MCF 10A (cell line): ENCODE measurements around the gene SMG6. TPM values are rescaled to one million over a fixed set of nuclear protein-coding genes. Genes with fewer than 3 reads are reported as not detected.
"Not testable (repeated sequence)": the region's sequence is repeated elsewhere in the genome, so short reads cannot be mapped to it uniquely, and the experiment has no call there.

Experiments used
- BruUV-seq: library from RNA; stranded (reverse); fragments of 400-500 nt; replicated peaks from 2 replicates; lab custom pipeline; 2021; lab: Mats Ljungman, UMichigan
- CTCF ChIA-PET: fragments of 300-600 bp; sonication (Branson Sonifier 250); formaldehyde crosslinking; extraction: SDS; loops from one replicate; lab custom pipeline; 2021; ENCODE audit warnings: antibody characterized with exemption, inconsistent platforms; lab: Yijun Ruan, JAX
- POLR2A ChIA-PET: fragments of 300-600, 350-650 bp; sonication (Branson Sonifier 250); formaldehyde crosslinking; extraction: SDS; loops from one replicate; lab custom pipeline; 2020; ENCODE audit warnings: antibody characterized with exemption, inconsistent platforms; lab: Yijun Ruan, JAX
- DNase-seq: peaks from one replicate; pipeline ENCODE4 v3.0.0-alpha.2; 2018; ENCODE audit not compliant: unreplicated experiment
- H3K27ac Mint-ChIP-seq: one replicate; pipeline ENCODE4 v1.8.0; 2022; ENCODE audit warnings: mild to moderate bottlenecking, low read depth, mixed read lengths; ENCODE audit not compliant: unreplicated experiment
- H3K27me3 Mint-ChIP-seq: one replicate; pipeline ENCODE4 v1.8.0; 2022; ENCODE audit warnings: mixed read lengths; ENCODE audit not compliant: insufficient read depth, unreplicated experiment
- H3K36me3 Mint-ChIP-seq: one replicate; pipeline ENCODE4 v1.8.0; 2022; ENCODE audit warnings: mild to moderate bottlenecking, moderate library complexity, mixed read lengths; ENCODE audit not compliant: insufficient read depth, unreplicated experiment
- H3K4me1 Mint-ChIP-seq: one replicate; pipeline ENCODE4 v1.8.0; 2022; ENCODE audit warnings: mixed read lengths; ENCODE audit not compliant: insufficient read depth, unreplicated experiment
- H3K4me3 Mint-ChIP-seq: one replicate; pipeline ENCODE4 v1.8.0; 2022; ENCODE audit warnings: mild to moderate bottlenecking, moderate library complexity, mixed read lengths; ENCODE audit not compliant: unreplicated experiment
- H3K9me3 Mint-ChIP-seq: one replicate; pipeline ENCODE4 v1.8.0; 2022; ENCODE audit warnings: mixed read lengths; ENCODE audit not compliant: unreplicated experiment
- intact Hi-C: fragments of 100-400 bp; cut with micrococcal nuclease; formaldehyde crosslinking; loops from 2 replicates; pipeline ENCODE4 v1.14.1; 2022
- total RNA-seq: library from RNA; stranded (reverse); gene quantifications from 2 replicates; pipeline ENCODE4 v1.2.3, GENCODE V29; 2022
- TF ChIP-seq, protein P1 (sequence below): fragments of 200-600 bp; IDR thresholded peaks from one replicate; pipeline ENCODE4 v1.8.0; 2022; ENCODE audit warnings: antibody characterized with exemption, mild to moderate bottlenecking; ENCODE audit not compliant: unreplicated experiment

The SMG6 gene
- total RNA-seq, 1 experiment from 2014 or later, result 17.0 TPM

DNA sequence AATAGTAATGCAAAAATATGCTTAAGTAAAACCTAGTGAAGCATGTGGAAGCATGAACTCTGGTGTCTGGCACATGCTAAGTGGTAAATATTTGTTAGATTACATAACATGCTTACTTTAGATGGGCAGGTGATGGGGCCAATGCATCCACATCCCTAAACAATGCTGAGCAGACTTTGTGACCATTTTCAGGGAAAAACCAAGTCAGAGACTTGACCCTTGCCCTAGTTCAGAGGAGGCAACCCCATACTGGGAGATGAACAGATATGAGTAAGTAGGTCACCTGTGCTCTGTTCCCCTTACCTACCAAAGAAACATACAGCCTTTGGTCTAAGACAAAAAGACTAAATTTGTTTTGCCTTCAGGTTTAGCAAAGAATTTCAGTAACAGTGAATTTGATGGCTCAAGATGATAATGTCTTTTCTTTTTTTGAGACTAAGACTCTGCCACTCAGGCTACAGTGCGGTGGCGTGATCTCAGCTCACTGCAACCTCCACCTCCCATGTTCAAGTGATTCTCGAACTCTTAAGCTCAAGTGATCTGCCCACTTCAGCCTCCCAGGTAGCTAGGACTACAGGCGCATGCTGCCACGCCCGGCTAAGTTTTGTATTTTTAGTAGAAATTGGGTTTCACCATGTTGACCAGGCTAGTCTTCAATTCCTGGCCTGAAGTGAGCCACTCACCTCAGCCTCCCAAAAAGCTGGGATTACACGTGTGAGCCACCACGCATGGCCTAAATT, 157.3 kb downstream of the SMG6 start:
- DNase-seq, result no peak
- H3K4me1 Mint-ChIP-seq, result peaks cover 7% of the 10 kb centered on the region
- CTCF ChIA-PET, result interaction anchor here (1.0 kb wide), 1 partner anchor 77 kb away, joined by 3 read pairs; no protein-coding TSS in a partner anchor
- TF ChIP-seq, protein P1, sequence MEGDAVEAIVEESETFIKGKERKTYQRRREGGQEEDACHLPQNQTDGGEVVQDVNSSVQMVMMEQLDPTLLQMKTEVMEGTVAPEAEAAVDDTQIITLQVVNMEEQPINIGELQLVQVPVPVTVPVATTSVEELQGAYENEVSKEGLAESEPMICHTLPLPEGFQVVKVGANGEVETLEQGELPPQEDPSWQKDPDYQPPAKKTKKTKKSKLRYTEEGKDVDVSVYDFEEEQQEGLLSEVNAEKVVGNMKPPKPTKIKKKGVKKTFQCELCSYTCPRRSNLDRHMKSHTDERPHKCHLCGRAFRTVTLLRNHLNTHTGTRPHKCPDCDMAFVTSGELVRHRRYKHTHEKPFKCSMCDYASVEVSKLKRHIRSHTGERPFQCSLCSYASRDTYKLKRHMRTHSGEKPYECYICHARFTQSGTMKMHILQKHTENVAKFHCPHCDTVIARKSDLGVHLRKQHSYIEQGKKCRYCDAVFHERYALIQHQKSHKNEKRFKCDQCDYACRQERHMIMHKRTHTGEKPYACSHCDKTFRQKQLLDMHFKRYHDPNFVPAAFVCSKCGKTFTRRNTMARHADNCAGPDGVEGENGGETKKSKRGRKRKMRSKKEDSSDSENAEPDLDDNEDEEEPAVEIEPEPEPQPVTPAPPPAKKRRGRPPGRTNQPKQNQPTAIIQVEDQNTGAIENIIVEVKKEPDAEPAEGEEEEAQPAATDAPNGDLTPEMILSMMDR, result no peak
- H3K27ac Mint-ChIP-seq, result no peak overlapping the region
- POLR2A ChIA-PET, result interaction anchor here (0.8 to 1.0 kb wide), 2 partner anchors 8 to 9 kb away, joined by 3 read pairs; no protein-coding TSS in a partner anchor
- no peaks in the 10 kb centered on the region for H3K9me3 Mint-ChIP-seq
- H3K36me3 Mint-ChIP-seq, result peaks cover 17% of the 10 kb centered on the region
- no peaks in the 10 kb centered on the region for H3K27me3 Mint-ChIP-seq
- intact Hi-C loops, result no loop called here
- BruUV-seq, result no TSS peak
- no peak overlapping the region for H3K4me3 Mint-ChIP-seq

DNA sequence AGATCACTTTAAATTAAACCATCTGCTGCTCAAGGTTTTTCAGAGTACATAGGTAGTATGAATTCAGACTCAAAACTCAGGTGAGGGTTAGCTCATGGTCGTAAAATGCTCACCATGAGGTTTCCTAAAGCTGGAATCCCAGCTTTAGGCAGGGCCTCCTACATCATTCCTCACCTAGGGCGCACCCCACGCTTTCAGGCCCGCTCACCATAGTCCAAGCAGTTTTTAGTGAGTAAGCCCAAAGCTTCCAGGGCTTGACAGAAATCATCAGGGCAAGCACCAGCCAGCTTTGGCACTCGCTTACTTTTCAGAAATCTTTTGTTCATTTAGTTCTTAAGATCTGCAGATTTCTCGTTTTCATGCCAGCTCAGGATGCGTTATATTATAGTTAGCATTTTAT, 158.9 kb downstream of the SMG6 start:
- Mint-ChIP-seq H3K27ac (no peak overlapping the region), H3K4me1 (no peaks in the 10 kb centered on the region), H3K36me3 (peaks cover 17% of the 10 kb centered on the region), H3K27me3 (no peaks in the 10 kb centered on the region), H3K9me3 (no peaks in the 10 kb centered on the region), H3K4me3 (no peak overlapping the region)
- CTCF ChIA-PET, result interaction anchor here (1.1 to 1.3 kb wide), 2 partner anchors 13 to 89 kb away, joined by 3 read pairs; no protein-coding TSS in a partner anchor
- BruUV-seq, result no TSS peak
- intact Hi-C loops, result no loop called here
- DNase-seq, result no peak
- POLR2A ChIA-PET, result interaction anchor here (0.6 to 2.2 kb wide), 4 partner anchors 9 to 77 kb away, joined by 3 to 7 read pairs (median 3); no protein-coding TSS in a partner anchor
- TF ChIP-seq, protein P1, result no peak

DNA sequence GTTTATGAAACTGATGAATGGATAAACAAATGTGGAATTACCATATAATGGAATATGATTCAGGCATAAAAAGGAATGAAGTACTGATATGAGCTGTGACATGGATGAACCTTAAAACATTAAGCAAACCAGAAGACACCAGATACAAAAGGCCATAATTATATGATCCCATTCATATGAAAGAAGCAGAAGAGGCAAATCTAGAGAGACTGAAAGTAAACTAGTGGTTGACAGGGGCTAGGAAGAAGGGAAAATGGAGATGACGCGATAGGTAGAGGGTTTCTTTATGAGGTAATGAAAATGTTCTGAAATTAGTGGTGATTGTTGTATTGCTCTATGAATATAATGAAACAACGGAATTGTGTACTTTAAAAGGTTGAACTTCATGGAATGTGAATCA, 160.3 kb downstream of the SMG6 start:
- no peak overlapping the region for H3K4me3 Mint-ChIP-seq
- no peak overlapping the region for H3K27ac Mint-ChIP-seq
- intact Hi-C loops, result no loop called here
- CTCF ChIA-PET, result no interaction called here
- H3K36me3 Mint-ChIP-seq, result peaks cover 9% of the 10 kb centered on the region
- DNase-seq, result no peak
- peaks cover 8% of the 10 kb centered on the region for H3K4me1 Mint-ChIP-seq
- POLR2A ChIA-PET, result interaction anchor here (2.2 kb wide), 1 partner anchor 14 kb away, joined by 7 read pairs; no protein-coding TSS in a partner anchor
- no peaks in the 10 kb centered on the region for H3K9me3 Mint-ChIP-seq
- TF ChIP-seq, protein P1, result no peak
- no TSS peak for BruUV-seq
- no peaks in the 10 kb centered on the region for H3K27me3 Mint-ChIP-seq

DNA sequence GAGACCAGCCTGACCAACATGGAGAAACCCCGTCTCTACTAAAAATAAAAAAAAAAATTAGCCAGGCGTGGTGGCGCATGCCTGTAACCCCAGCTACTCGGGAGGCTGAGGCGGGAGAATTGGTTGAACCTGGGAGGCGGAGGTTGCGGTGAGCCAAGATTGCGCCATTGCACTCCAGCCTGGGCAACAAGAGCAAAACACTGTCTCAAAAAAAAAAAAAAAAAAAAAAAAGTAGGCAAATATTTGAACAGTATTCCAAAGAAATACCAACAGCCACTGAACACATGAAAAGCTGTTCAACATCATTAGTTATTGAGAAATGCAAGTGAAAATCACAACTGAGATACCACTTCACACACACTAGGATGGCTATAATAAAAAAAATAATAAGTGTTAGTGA, 160.9 kb downstream of the SMG6 start:
- DNase-seq, H3K9me3 Mint-ChIP-seq, H3K27ac Mint-ChIP-seq, H3K27me3 Mint-ChIP-seq, H3K4me3 Mint-ChIP-seq, BruUV-seq, CTCF ChIA-PET, H3K36me3 Mint-ChIP-seq, intact Hi-C loops: not testable (repeated sequence)
- POLR2A ChIA-PET, result interaction anchor here (2.2 kb wide), 1 partner anchor 15 kb away, joined by 7 read pairs; no protein-coding TSS in a partner anchor
- H3K4me1 Mint-ChIP-seq, result peaks cover 15% of the 10 kb centered on the region
